ENCODE results near the gene G0S2. TPM values are rescaled to one million over a fixed set of nuclear protein-coding genes. Genes with fewer than 3 reads are reported as not detected.

Gene G0S2
- total RNA-seq, 1 donor from 2014 or later: 5.9 TPM

- Mint-ChIP-seq H3K4me1 (ENCODE audit: low read depth, unreplicated experiment) (peaks cover 62% of the 10 kb centered on the region), H3K9me3 (ENCODE audit: unreplicated experiment) (no peaks in the 10 kb centered on the region), H3K36me3 (ENCODE audit: low read depth, unreplicated experiment) (no peaks in the 10 kb centered on the region), H3K27ac (ENCODE audit: unreplicated experiment) (no peak overlapping the region), H3K4me3 (ENCODE audit: unreplicated experiment) (peak overlapping the region; percentile 22), H3K27me3 (ENCODE audit: low read depth, unreplicated experiment) (peaks cover 8% of the 10 kb centered on the region)
- DNase-seq (ENCODE audit: low read depth): no peak
- Histone ChIP-seq H3K4me1 (ENCODE audit: insufficient read depth, low read length) (peaks cover 65% of the 10 kb centered on the region), H3K79me2 (ENCODE audit: insufficient read depth, low read length) (no peaks in the 10 kb centered on the region), H3K27ac (ENCODE audit: low read depth, low read length) (no peak overlapping the region), H3K9ac (ENCODE audit: low read length) (no peak overlapping the region), H3K9me3 (ENCODE audit: insufficient read depth, low read depth, low read length) (no peaks in the 10 kb centered on the region), H2AFZ (ENCODE audit: low read depth, low read length) (no peak overlapping the region), H3K36me3 (ENCODE audit: insufficient read depth, low read length) (no peaks in the 10 kb centered on the region), H4K20me1 (ENCODE audit: insufficient read depth, low read length) (no peaks in the 10 kb centered on the region), H3K27me3 (ENCODE audit: insufficient read depth, low read length) (no peaks in the 10 kb centered on the region), H3K4me3 (ENCODE audit: insufficient read depth, low read depth, low read length) (no peak overlapping the region), H3K4me2 (ENCODE audit: low read length) (no peak overlapping the region)
- no peak for FAIRE-seq
- TF ChIP-seq, protein P1, sequence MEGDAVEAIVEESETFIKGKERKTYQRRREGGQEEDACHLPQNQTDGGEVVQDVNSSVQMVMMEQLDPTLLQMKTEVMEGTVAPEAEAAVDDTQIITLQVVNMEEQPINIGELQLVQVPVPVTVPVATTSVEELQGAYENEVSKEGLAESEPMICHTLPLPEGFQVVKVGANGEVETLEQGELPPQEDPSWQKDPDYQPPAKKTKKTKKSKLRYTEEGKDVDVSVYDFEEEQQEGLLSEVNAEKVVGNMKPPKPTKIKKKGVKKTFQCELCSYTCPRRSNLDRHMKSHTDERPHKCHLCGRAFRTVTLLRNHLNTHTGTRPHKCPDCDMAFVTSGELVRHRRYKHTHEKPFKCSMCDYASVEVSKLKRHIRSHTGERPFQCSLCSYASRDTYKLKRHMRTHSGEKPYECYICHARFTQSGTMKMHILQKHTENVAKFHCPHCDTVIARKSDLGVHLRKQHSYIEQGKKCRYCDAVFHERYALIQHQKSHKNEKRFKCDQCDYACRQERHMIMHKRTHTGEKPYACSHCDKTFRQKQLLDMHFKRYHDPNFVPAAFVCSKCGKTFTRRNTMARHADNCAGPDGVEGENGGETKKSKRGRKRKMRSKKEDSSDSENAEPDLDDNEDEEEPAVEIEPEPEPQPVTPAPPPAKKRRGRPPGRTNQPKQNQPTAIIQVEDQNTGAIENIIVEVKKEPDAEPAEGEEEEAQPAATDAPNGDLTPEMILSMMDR (IDR thresholded peaks at IDR 0.05; ENCODE audit: insufficient read depth, low read depth, low read length): no peak
- TF ChIP-seq EZH2 (IDR thresholded peaks at IDR 0.05; ENCODE audit: insufficient read depth, low read length): no peak
These were observed 26.9 kb upstream of the G0S2 start for GRCh38 chr1:209648346-209648745.

DNA sequence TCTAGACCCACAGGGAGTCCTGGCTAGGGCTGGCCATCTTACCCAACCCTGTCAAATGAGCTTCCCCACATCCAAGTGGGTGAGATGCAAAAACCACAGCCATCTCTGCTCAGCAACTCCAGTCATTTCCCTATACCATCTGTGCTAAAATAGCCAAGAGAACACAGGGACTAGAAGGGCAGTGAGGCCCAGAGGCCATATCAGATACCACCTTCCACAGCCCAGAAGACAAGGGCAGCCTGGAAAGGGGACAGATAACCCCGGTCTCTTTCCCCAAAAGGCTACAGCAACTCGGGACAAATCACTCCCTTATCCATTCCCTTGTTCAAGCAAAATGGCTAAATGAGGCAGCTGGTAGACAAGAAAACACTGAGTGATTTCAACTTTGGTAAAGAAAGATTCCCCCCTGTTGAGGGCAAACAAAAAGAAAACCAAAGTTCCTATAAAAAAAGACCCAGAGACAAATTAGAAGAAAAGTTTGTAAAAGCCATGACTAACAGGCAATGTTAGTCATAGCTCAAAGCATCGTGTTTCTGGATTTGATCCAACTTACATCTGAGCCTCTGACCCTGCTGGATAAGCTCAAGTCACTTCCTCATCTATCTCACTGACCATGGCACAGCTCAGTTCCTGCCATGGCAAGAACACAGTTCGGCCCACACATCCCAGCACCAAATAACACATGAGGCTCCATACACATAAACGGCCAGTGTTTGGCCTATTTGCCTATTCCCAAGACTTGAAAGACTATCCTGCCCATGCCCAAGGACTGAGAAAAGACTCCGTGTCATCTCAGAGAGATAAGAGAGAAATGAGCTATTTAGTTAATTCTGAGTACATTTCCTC is 26.1 kb upstream of the G0S2 start:
- Histone ChIP-seq H2AFZ (ENCODE audit: low read depth, low read length) (peak overlapping the region; percentile 27), H3K9ac (ENCODE audit: low read length) (peak overlapping the region; percentile 56), H4K20me1 (ENCODE audit: insufficient read depth, low read length) (no peaks in the 10 kb centered on the region), H3K36me3 (ENCODE audit: insufficient read depth, low read length) (no peaks in the 10 kb centered on the region), H3K4me1 (ENCODE audit: insufficient read depth, low read length) (peaks cover 70% of the 10 kb centered on the region), H3K79me2 (ENCODE audit: insufficient read depth, low read length) (no peaks in the 10 kb centered on the region), H3K9me3 (ENCODE audit: insufficient read depth, low read depth, low read length) (no peaks in the 10 kb centered on the region), H3K27me3 (ENCODE audit: insufficient read depth, low read length) (no peaks in the 10 kb centered on the region), H3K4me3 (ENCODE audit: insufficient read depth, low read depth, low read length) (peak overlapping the region; percentile 40), H3K27ac (ENCODE audit: low read depth, low read length) (peak overlapping the region; percentile 70), H3K4me2 (ENCODE audit: low read length) (peak overlapping the region; percentile 81)
- peak overlapping the region; percentile 35 for H3K27ac Mint-ChIP-seq (ENCODE audit: unreplicated experiment)
- peaks cover 8% of the 10 kb centered on the region for H3K27me3 Mint-ChIP-seq (ENCODE audit: low read depth, unreplicated experiment)
- no peaks in the 10 kb centered on the region for H3K36me3 Mint-ChIP-seq (ENCODE audit: low read depth, unreplicated experiment)
- TF ChIP-seq, protein P1 (IDR thresholded peaks at IDR 0.05; ENCODE audit: insufficient read depth, low read depth, low read length): no peak
- TF ChIP-seq EZH2 (IDR thresholded peaks at IDR 0.05; ENCODE audit: insufficient read depth, low read length): no peak
- no peaks in the 10 kb centered on the region for H3K9me3 Mint-ChIP-seq (ENCODE audit: unreplicated experiment)
- H3K4me3 Mint-ChIP-seq (ENCODE audit: unreplicated experiment): no peak overlapping the region
- DNase-seq (ENCODE audit: low read depth): peak; percentile 90
- peak; percentile 98 for FAIRE-seq
- peaks cover 68% of the 10 kb centered on the region for H3K4me1 Mint-ChIP-seq (ENCODE audit: low read depth, unreplicated experiment)

GRCh38 chr1:209650454-209650853 is 24.8 kb upstream of the G0S2 start:
- no peak for TF ChIP-seq EZH2 (IDR thresholded peaks at IDR 0.05; ENCODE audit: insufficient read depth, low read length)
- TF ChIP-seq, protein P1 (IDR thresholded peaks at IDR 0.05; ENCODE audit: insufficient read depth, low read depth, low read length): no peak
- H3K4me3 ChIP-seq (ENCODE audit: insufficient read depth, low read depth, low read length): no peak overlapping the region
- Mint-ChIP-seq H3K4me1 (ENCODE audit: low read depth, unreplicated experiment) (peaks cover 70% of the 10 kb centered on the region), H3K9me3 (ENCODE audit: unreplicated experiment) (no peaks in the 10 kb centered on the region), H3K4me3 (ENCODE audit: unreplicated experiment) (no peak overlapping the region), H3K27ac (ENCODE audit: unreplicated experiment) (no peak overlapping the region), H3K27me3 (ENCODE audit: low read depth, unreplicated experiment) (peaks cover 5% of the 10 kb centered on the region), H3K36me3 (ENCODE audit: low read depth, unreplicated experiment) (no peaks in the 10 kb centered on the region)
- no peak for FAIRE-seq
- H3K27ac ChIP-seq (ENCODE audit: low read depth, low read length): peak overlapping the region; percentile 53
- no peaks in the 10 kb centered on the region for H3K9me3 ChIP-seq (ENCODE audit: insufficient read depth, low read depth, low read length)
- DNase-seq (ENCODE audit: low read depth): peak; percentile 56
- no peaks in the 10 kb centered on the region for H3K36me3 ChIP-seq (ENCODE audit: insufficient read depth, low read length)
- H3K4me2 ChIP-seq (ENCODE audit: low read length): peak overlapping the region; percentile 35
- peak overlapping the region; percentile 3 for H3K9ac ChIP-seq (ENCODE audit: low read length)
- no peak overlapping the region for H2AFZ ChIP-seq (ENCODE audit: low read depth, low read length)
- no peaks in the 10 kb centered on the region for H3K27me3 ChIP-seq (ENCODE audit: insufficient read depth, low read length)
- H4K20me1 ChIP-seq (ENCODE audit: insufficient read depth, low read length): no peaks in the 10 kb centered on the region
- no peaks in the 10 kb centered on the region for H3K79me2 ChIP-seq (ENCODE audit: insufficient read depth, low read length)
- H3K4me1 ChIP-seq (ENCODE audit: insufficient read depth, low read length): peaks cover 70% of the 10 kb centered on the region
